SIG-M5 (cell line): Measurements from ENCODE around the gene CNOT6.

ENCODE experiments used
- DNase-seq: peaks from one replicate; lab custom pipeline; 2025; lab: John Stamatoyannopoulos, UW

Gene CNOT6

DNA sequence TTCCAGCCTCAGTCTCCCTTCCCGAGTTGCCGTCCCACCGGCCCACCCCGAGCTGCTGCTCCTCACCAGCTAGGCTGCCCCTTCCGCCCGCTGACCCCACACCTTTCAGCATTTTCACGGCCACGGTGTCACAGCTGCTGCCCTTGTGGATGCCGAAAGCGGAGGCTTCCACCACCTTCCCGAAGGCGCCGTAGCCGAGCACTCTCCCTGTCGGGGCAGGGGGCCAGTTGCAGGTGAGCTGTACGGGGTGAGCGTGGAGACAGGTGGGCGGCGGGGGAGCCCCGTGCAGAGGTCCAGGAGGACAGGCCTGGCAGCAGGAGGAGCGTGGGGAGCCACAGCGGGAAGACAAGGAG, 125.4 kb downstream of the CNOT6 start:
- DNase-seq, result no peak

DNA sequence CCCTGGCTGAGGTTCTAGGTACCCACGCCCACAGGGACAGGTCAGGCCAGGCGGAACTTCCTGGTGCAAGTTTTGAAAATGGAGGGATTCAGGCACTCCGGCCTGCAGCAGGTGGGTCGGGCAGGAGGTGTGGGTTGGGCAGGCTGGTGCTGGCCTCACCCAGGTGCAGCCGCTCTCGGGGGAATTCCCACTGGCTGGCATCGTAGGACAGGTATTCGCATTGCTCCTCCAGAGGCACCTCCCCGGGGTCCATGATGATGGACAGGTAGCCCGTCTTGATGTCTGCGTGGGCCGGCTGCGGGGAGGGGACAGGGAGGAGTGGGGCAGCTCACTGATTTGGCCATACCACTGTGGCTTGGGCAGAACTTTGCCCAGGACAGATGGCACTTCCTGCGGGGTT, 125.8 kb downstream of the CNOT6 start:
- no peak for DNase-seq

DNA sequence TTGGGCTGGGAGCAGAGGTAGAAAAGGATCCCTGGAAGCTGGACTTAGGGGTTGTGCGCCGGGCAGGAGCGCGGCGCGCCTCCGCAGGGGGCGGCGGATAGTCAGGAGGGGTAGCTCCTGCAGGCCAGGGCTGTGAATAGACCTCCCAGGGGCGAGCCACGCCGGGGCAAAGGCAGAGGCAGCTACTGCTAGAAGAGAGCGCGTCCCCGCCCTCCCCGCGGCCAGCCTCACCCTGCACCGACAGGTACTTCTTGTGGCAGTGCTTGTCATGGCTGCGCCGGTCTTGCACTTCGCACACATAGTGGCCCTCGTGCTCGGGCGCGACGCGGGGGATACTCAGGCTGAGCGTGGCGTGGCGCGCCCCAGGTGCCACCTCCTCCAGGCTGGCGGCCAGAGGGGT, 127.1 kb downstream of the CNOT6 start:
- DNase-seq, result no peak

DNA sequence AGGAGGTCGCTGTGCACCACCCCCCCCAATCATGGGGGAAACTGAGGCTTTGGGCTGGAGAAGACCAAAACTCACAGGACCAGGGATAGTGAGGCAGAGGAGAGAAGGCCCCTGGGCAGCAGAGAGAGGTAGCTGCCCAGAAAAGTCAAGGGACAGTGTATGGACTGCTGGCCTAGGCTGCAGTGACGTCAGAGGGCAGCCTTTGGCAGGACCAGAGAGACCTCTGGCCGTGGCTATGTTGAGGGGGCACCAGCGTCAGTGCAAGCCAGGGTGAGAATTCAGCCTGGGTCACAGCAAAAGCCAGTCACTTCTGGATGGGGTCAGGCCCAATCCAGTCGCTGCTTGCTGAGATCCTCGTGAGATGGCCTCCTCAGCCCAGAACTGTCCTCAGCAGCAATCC, 128.7 kb downstream of the CNOT6 start:
- no peak for DNase-seq

DNA sequence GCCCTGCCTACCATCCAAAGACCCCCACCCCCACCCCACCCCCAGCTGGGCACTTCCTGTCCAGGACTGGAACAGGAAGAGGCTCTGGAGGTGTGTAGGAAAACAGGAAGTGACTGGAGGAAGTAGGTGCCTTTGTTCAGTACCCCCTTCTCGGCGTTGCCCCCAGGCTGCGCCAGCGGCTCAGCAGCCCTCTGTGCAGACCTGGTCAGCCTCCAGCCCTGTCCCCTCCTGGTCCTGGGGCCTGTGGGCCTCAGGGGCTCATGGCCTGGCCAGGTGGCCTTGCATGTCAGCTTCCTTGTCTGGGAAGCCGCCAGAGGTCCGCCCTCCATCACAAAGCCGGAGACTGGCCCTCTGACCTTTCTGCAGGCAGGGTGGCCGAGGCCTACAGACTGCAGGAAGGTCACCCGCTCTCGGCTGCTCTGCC, 129.2 kb downstream of the CNOT6 start:
- no peak for DNase-seq

- DNase-seq, result no peak
These were observed 129.7 kb downstream of the CNOT6 start for GRCh38 chr5:180623844-180624243.

DNA sequence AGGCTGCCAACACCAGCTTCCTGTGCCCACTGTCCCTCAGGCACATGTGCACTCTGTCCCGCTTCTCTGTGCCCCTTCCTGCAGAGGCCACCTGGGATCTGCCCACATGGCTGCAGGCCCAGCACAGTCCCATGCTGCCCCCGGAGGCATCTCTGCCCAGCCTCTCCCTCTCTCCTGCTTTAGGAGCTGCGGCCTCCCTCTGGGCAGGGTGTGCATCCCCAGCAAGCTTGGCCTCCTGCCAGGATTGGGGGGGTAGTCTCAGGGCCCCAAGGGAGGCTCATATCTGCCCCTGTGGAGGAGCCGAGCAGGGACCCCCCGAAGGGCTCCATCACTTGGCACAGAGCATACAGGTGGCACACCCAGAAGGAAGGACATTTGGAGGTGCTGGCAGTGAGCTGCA, 130.4 kb downstream of the CNOT6 start:
- no peak for DNase-seq

DNA sequence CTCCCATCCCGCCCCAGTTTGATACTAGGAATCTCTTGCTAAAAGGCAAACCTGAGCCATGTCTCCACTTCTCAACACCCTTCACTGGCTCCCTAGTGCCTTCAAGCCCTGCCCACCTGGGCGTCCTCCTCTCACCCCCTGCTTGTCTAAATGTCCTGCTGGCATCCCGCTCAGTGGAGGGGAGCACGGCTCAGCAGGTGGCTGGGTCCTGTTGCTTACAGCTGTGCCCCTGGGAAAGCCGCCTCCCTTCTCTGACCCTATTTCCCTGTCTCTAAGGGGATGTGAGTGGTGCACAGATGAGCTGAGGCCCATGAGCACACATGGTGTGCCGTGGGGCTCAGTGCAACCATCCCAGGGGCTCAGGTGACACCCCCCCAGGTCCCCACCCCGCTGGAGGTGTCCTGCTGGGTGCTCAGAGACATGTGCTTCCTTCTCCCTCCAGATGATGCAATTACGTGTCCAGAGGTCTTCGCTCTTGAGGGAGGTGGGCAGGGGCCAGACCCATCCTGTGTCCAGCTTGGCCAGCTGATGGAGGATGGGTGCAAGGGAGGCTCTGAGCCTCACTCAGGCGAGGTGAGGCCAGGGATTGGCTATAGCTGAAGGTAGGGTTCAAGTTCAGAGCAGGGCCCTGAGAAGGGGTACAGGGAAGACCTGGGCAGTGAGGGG, 131.1 kb downstream of the CNOT6 start:
- no peak for DNase-seq

GRCh38 chr5:180625791-180626660, 131.8 kb downstream of the CNOT6 start:
- DNase-seq, result no peak

GRCh38 chr5:180626661-180627385, 132.6 kb downstream of the CNOT6 start:
- DNase-seq, result no peak

DNA sequence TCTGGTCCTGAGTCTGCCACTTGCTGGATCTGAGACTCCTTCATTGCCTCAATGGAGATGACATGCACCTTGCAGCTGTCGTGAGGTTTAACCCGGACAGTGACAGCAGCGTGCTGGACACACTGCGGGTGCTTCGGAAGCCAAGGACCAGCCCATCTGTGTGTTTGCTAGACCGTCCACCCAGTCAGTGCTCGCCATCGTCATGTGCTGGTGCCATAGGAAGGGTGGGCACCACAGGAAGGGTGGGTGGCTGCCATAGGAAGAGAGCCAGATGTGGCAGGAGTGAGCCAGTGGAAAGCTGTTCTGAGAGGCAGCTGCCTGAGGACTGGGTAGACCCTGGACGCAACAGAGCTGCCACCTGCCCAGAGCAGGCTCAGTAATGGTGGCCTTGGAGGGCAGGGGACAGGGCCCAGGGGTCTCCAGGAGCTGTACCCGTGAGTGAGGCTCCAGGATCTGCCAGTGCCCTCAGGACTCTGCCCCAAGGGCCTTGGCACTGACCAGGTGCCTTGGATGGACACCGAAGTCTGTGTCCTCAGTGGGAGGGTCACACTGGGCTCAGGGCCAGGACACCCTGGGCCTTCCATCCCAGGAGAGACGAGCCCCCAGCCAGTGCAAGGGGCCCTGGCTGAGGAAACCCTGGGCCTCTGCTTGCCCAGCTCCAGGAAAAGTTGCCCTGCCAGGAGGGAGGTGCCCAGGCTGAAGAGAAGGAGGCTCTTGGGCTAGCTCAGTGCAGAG, 133.4 kb downstream of the CNOT6 start:
- DNase-seq, result no peak
